ENCODE measurements around the gene GZMM. TPM values are rescaled to one million over a fixed set of nuclear protein-coding genes. Genes with fewer than 3 reads are reported as not detected.

Gene GZMM
- total RNA-seq, 1 donor from 2014 or later: not detected

DNA sequence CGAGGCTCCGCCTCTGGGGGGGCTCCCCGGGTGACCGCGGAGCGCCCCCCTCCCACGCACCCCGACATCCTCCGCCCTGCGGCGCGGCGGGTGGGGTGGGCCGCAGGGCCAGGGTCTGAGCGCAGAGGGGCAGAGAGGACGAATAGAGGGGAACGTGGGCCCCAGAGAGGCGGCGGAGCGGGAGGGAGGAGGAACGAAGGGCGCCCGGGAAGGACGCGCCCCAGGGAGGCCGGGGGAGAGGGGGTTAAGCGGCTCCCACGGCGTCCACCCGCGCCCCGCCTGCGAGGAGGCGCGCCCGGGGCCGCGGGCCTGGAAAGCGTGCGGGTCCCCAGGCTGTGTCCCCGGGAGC, 46.9 kb downstream of the GZMM start:
- TF ChIP-seq, protein P1, sequence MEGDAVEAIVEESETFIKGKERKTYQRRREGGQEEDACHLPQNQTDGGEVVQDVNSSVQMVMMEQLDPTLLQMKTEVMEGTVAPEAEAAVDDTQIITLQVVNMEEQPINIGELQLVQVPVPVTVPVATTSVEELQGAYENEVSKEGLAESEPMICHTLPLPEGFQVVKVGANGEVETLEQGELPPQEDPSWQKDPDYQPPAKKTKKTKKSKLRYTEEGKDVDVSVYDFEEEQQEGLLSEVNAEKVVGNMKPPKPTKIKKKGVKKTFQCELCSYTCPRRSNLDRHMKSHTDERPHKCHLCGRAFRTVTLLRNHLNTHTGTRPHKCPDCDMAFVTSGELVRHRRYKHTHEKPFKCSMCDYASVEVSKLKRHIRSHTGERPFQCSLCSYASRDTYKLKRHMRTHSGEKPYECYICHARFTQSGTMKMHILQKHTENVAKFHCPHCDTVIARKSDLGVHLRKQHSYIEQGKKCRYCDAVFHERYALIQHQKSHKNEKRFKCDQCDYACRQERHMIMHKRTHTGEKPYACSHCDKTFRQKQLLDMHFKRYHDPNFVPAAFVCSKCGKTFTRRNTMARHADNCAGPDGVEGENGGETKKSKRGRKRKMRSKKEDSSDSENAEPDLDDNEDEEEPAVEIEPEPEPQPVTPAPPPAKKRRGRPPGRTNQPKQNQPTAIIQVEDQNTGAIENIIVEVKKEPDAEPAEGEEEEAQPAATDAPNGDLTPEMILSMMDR (IDR thresholded peaks at IDR 0.05; ENCODE audit: borderline replicate concordance): no peak
- no peaks in the 10 kb centered on the region for H3K36me3 ChIP-seq
- H3K4me3 ChIP-seq: peak overlapping the region; percentile 60
- peaks cover 70% of the 10 kb centered on the region for H3K27me3 ChIP-seq (ENCODE audit: low read depth)
- intact Hi-C loops (cut with micrococcal nuclease): no loop called here
- peaks cover 36% of the 10 kb centered on the region for H3K4me1 ChIP-seq
- H3K27ac ChIP-seq (replicated peaks): no peak overlapping the region
- H3K9me3 ChIP-seq (replicated peaks): no peaks in the 10 kb centered on the region
- no peak for DNase-seq

DNA sequence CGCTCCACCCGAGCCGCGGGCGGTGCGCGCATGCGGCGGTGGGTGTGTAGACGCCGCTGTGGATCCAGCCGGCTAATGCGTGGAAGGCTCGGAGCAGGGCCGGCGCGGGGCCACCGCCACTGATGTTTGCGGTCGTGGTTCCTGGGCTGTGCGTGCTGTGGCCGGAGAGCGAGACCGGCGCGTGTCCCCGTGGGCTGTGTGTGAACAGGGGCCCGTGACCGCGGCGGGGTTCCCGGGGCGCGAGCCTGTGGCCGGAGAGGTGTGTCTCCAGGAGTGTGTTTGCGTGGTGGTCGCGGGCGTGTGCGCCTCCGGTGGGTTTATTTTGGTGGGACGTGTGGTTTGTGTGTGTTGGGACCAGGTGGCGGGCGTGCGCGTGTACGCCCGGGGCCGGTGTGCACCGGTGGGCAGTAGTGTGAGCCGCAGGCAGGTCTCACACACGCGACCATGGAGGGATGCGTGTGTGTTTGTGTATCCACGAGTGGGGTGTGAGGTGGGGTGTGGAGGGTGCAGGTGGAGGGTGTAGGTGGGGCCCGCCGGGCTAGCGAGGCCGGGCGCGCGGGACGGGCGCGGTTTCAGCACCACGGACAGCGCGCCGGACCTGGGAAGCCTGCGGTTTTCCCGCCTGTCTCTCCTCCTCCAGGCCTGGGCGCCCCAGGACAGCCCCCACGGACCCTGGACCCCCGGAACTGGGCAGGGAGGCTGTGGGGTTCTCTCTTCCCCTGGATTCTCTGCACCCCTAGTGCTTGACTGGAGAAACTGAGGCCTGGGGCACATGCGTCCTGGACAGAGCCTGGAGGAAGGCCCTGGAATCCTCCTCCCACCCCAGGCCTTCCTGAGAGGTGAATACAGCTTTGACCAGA, 47.5 kb downstream of the GZMM start:
- TF ChIP-seq, protein P1 (IDR thresholded peaks at IDR 0.05; ENCODE audit: borderline replicate concordance): no peak
- Histone ChIP-seq H3K4me3 (peak overlapping the region; percentile 60), H3K27ac (replicated peaks) (no peak overlapping the region), H3K4me1 (peaks cover 36% of the 10 kb centered on the region), H3K27me3 (ENCODE audit: low read depth) (peaks cover 65% of the 10 kb centered on the region), H3K36me3 (no peaks in the 10 kb centered on the region), H3K9me3 (replicated peaks) (no peaks in the 10 kb centered on the region)
- intact Hi-C loops (cut with micrococcal nuclease): no loop called here
- DNase-seq: no peak

DNA sequence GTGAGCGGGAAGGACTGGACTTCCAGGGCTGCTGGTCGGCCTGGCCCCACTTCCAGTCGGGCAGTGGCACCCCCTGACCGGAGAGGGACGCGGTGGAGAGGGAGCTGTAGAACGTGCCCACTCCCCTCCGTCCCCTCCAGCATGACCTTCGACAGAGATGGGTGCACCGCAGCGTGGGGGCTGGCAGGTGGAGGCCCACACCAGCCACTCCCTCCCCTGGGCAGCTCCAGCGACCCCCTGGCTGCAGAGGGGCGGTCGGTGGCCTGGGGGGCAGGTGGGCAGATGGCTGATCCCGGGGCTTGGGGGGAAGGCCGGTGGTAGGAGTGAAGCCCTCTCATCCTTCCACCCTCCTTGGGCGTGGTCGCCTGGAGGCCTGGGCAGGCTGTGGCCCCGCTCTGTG, 48.2 kb downstream of the GZMM start:
- Histone ChIP-seq H3K27ac (replicated peaks) (no peak overlapping the region), H3K36me3 (no peaks in the 10 kb centered on the region), H3K27me3 (ENCODE audit: low read depth) (peaks cover 65% of the 10 kb centered on the region), H3K4me3 (no peak overlapping the region), H3K4me1 (peaks cover 36% of the 10 kb centered on the region), H3K9me3 (replicated peaks) (no peaks in the 10 kb centered on the region)
- intact Hi-C loops (cut with micrococcal nuclease): no loop called here
- TF ChIP-seq, protein P1 (IDR thresholded peaks at IDR 0.05; ENCODE audit: borderline replicate concordance): no peak
- no peak for DNase-seq

DNA sequence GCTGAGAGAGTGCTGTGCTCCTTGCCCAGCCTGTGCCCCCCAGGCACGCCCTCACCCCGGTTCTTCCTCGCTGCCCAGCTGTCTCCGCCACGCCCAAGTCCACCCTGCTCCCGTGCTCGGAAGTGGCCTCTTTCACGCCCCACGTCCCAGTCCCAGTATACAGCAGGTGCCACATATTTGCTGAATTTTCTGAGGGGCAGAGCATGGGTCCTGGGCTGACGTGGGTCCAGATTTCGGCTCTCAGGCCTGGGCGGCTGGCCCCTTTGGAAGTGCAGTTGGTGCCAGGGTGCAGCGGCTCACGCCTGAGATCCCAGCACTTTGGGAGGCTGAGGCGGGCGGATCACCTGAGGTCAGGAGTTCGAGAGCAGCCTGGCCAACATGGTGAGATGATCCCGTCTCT, 49.2 kb downstream of the GZMM start:
- Histone ChIP-seq H3K27me3 (ENCODE audit: low read depth) (peaks cover 55% of the 10 kb centered on the region), H3K27ac (replicated peaks) (no peak overlapping the region), H3K4me3 (no peak overlapping the region), H3K9me3 (replicated peaks) (no peaks in the 10 kb centered on the region), H3K4me1 (peaks cover 31% of the 10 kb centered on the region), H3K36me3 (no peaks in the 10 kb centered on the region)
- DNase-seq: no peak
- TF ChIP-seq, protein P1 (IDR thresholded peaks at IDR 0.05; ENCODE audit: borderline replicate concordance): no peak
- intact Hi-C loops (cut with micrococcal nuclease): no loop called here

DNA sequence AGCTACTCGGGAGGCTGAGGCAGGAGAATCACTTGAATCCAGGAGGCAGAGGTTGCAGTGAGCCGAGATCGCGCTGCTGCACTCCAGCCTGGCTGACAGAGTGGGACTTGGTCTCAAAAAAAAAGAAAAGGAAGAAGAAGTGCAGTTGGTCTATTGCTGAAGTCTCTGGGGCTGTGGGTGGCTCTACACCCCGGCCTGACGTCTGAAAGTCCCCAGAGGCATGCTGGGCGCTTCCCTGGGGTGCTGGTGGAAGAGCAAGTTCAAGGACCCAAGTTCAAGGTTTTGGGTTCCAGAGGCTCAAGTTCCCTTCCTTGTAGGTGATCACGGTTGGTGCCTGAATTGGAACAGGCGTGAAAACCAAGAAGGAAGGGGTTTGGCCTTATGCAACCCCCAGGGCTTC, 49.7 kb downstream of the GZMM start:
- DNase-seq: no peak
- intact Hi-C loops (cut with micrococcal nuclease): no loop called here
- TF ChIP-seq, protein P1 (IDR thresholded peaks at IDR 0.05; ENCODE audit: borderline replicate concordance): no peak
- Histone ChIP-seq H3K4me1 (peaks cover 26% of the 10 kb centered on the region), H3K4me3 (no peak overlapping the region), H3K27me3 (ENCODE audit: low read depth) (peaks cover 51% of the 10 kb centered on the region), H3K36me3 (no peaks in the 10 kb centered on the region), H3K27ac (replicated peaks) (no peak overlapping the region), H3K9me3 (replicated peaks) (no peaks in the 10 kb centered on the region)
